Stimulated activated CD8-positive, alpha-beta memory T cell treated with anti-CD3 and anti-CD28 coated beads, Interleukin-15, amount 100 ng/mL, for 4 hours (primary cell): ENCODE measurements around the gene DTNA.
"Not testable (repeated sequence)": the region's sequence is repeated elsewhere in the genome, so short reads cannot be mapped to it uniquely, and the experiment has no call there.

ENCODE experiments used
- DNase-seq, 2 donors: peaks; one replicate each; pipeline ENCODE4 v3.0.0-alpha.2; 2020; ENCODE audit warnings: low read depth in 2 of 2

The DTNA gene

GRCh38 chr18:34725737-34726136 is 15.6 kb downstream of the DTNA start:
- not testable (repeated sequence) for DNase-seq

- DNase-seq: no peak
Observed at GRCh38 chr18:34726286-34727004, 16.3 kb downstream of the DTNA start.

GRCh38 chr18:34729264-34729663 is 19.2 kb downstream of the DTNA start:
- no peak for DNase-seq

GRCh38 chr18:34729740-34730355 is 19.8 kb downstream of the DTNA start:
- DNase-seq: no peak

GRCh38 chr18:34730774-34731173 is 20.7 kb downstream of the DTNA start:
- no peak for DNase-seq

GRCh38 chr18:34734056-34734455 is 24.0 kb downstream of the DTNA start:
- DNase-seq: no peak

GRCh38 chr18:34734526-34734925 is 24.4 kb downstream of the DTNA start:
- DNase-seq: not testable (repeated sequence)

GRCh38 chr18:34738175-34738894 is 28.2 kb downstream of the DTNA start:
- DNase-seq: no peak

- DNase-seq: no peak
Observed at GRCh38 chr18:34740101-34740500, 30.0 kb downstream of the DTNA start.

- no peak for DNase-seq
Observed at GRCh38 chr18:34740724-34741123, 30.6 kb downstream of the DTNA start.

GRCh38 chr18:34741401-34741800 is 31.3 kb downstream of the DTNA start:
- no peak for DNase-seq

GRCh38 chr18:34742891-34743341 is 32.8 kb downstream of the DTNA start:
- DNase-seq: no peak

- DNase-seq: no peak
Observed at GRCh38 chr18:34744569-34744968, 34.5 kb downstream of the DTNA start.

GRCh38 chr18:34746614-34747013 is 36.5 kb downstream of the DTNA start:
- DNase-seq: no peak

GRCh38 chr18:34749721-34750120 is 39.6 kb downstream of the DTNA start:
- no peak for DNase-seq

- DNase-seq: no peak
Observed at GRCh38 chr18:34752056-34752455, 42.0 kb downstream of the DTNA start.

GRCh38 chr18:34754300-34754699 is 44.2 kb downstream of the DTNA start:
- DNase-seq: no peak

GRCh38 chr18:34757666-34758065 is 47.6 kb downstream of the DTNA start:
- DNase-seq: no peak

- DNase-seq: no peak
Observed at GRCh38 chr18:34758378-34758948, 48.4 kb downstream of the DTNA start.

- no peak for DNase-seq
Observed at GRCh38 chr18:34760444-34760843, 50.3 kb downstream of the DTNA start.

- DNase-seq: no peak
Observed at GRCh38 chr18:34764451-34764850, 54.4 kb downstream of the DTNA start.

GRCh38 chr18:34767601-34768027 is 57.5 kb downstream of the DTNA start:
- no peak for DNase-seq
